Raji (cell line): ENCODE measurements around the gene MYL7.

Source experiments
- POLR2A ChIP-seq: IDR thresholded peaks from 2 replicates; pipeline ENCODE4 v1.6.1; 2011; ENCODE audit warnings: low read depth, low read length, control low read depth; ENCODE audit not compliant: insufficient read depth

The MYL7 gene

DNA sequence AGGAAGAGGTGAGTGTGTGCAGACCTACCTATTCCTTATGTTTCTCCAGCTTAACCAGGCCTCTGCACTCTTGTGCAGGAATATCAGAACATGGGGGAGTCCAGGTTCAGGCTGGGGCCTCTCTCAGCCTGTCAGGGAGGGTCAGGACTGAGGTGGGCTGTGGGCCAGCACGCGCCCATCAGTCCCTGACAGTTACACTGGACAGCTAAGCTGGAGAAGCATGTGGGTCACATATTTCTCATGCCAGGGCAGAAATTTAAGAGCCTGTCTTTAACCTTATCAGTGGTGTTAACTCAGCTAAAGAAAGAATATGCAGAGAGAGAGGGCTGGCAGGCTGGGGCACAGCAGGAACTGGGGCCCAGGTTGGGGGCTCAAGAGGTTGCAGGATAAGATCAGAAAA lies 9.1 kb downstream of the MYL7 start:
- no peak for TF ChIP-seq POLR2A

GRCh38 chr7:44131173-44132029 lies 9.7 kb downstream of the MYL7 start:
- no peak for TF ChIP-seq POLR2A

- TF ChIP-seq POLR2A, result no peak
These were observed 12.2 kb downstream of the MYL7 start for GRCh38 chr7:44128721-44129582.

DNA sequence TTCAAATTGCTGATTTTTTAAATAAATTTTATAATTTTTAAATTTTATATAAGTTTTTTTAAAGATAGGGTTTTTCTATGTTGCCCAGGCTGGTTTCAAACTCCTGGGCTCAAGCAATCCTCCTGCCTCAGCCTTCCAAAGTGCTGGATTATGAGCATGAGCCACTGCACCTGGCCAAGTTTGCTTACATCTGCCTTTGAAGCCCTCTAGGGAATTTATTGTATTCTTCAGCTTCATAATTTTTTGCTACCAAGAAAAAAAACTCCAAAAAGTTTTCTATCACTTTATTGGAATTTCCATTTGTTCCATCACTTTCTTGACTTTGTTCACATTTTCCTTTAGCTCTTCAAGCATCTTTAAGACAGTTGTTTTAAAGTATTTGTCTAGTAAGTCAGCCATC lies 14.0 kb downstream of the MYL7 start:
- no peak for TF ChIP-seq POLR2A

DNA sequence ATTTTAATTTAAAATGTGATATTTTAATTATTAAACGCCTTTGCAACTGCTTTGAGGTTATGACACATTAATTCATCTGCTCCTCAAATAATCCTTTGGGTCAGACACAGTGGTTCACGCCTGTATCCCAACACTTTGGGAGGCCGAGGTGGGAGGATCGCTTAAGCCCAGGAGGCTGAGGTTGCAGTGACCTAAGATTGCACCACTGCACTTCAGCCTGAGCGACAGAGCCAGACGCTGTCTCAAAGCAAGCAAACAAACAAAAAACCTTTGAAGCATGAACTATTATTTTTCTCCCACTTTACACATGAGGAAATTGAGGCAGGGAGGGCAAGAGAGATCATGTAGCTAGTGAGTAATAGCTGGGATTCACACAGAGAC lies 16.3 kb downstream of the MYL7 start:
- TF ChIP-seq POLR2A, result no peak

DNA sequence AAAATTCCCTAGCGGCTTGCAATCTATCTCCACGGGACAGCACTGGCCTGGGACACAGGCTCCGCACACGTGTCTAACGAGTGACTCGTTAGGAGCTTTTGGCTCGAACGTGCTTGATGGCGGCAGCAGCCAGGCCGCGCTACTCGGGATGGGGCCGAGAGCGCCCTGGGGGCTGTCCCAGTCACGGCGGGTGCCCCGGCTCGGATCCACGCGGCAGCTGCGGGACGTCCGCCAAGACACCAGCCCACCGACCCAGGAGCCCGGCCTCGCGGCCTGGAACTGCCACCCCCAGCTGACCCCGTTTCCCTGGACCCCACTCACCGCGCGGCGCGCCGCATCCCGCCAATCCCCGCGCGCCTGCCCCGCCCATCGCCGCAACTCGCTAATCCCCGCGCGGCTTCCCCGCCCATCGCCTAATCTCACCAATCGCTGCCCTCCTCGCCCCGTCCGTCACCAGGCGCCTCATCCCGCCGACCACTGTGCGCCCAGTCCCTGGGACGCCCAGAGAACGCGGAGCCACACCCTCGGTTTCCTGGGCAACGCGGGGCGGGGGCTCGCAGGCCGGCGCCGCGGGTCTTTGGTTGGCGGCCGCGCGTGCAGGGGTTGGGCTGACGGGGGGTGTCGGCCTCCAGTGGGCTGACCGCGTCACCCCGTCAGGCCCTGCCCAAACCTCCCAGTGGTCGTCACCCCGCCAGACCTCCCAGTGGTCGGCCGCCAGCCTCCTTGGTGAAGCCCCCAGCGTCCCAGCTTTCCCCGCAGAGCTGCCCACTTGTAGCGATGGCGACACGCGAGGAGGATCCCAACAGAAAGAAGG lies 17.7 kb downstream of the MYL7 start, which contains the start of gene POLD2:
Gene POLD2 (minus strand): TSS at position 359 of the 814 bp plus-strand sequence. CDS start 1,495 bp downstream, outside the sequence.
- peak; percentile 83 for TF ChIP-seq POLR2A

DNA sequence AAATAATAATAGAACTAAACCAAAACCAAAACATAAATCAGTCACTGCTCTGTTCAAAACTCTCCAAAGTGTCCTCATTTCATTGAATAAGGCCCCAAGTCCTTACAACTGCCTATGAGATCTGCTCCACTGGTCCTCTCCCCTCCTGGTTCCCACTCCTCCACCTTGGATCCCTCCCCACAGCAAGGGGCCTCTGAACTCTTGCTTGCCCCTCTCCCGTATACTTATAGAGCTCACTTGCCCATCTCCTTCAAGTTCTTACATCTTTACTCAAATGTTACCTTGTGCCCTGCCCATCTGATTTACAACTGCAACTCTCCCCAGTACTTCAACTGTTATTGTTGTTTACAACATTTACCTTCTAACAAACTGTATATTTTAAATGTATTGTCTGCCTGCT lies 18.6 kb downstream of the MYL7 start:
- TF ChIP-seq POLR2A, result no peak

- TF ChIP-seq POLR2A, result 0 out of 2 replicates have a peak, but pooled peaks have one; percentile 7
These were observed 19.2 kb downstream of the MYL7 start for GRCh38 chr7:44121761-44122420.

DNA sequence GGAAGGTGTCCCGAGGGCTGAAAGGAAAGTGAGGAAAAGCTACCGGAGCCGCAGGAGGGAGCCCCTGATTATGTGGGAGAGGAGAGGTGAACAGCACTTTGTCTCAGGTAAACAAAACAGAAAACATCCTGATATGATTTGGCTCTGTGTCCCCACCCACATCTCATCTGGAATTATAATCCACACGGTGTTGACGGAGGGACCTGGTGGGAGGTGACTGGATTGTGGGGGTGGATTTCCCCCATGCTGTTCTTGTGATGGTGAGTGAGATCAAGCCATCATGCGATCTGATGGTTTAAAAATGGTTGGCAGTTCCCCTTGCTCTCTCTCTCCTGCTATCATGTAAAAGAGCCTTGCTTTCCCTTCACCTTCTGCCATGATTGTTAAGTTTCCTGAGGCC lies 20.7 kb downstream of the MYL7 start:
- TF ChIP-seq POLR2A, result no peak

DNA sequence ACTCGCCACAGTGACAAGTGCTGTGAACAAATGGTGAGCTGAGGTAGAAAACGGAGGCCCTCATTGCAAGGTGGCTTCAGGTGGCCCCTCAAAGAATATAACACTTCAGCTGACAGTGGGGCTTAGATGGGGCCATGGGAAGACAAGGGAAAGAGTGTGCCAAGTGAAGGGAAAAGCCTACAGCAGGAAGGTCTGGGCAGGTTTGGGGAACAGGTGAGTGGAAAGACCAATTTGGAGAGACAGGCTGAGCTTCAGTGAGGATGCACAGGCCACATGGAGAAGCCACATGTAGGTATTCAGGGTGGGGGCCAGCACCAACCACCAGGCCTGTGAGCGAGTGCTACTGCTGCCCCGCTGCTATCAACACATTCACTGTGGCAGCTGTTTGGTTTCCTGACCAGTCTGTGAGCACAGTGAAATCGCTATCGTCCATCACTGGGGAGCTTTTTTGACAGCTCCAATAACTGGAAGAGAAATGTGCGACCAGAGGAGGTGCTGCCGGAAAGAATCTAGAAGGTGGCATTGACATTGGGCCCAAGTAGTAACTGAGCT lies 21.2 kb downstream of the MYL7 start:
- TF ChIP-seq POLR2A, result no peak

DNA sequence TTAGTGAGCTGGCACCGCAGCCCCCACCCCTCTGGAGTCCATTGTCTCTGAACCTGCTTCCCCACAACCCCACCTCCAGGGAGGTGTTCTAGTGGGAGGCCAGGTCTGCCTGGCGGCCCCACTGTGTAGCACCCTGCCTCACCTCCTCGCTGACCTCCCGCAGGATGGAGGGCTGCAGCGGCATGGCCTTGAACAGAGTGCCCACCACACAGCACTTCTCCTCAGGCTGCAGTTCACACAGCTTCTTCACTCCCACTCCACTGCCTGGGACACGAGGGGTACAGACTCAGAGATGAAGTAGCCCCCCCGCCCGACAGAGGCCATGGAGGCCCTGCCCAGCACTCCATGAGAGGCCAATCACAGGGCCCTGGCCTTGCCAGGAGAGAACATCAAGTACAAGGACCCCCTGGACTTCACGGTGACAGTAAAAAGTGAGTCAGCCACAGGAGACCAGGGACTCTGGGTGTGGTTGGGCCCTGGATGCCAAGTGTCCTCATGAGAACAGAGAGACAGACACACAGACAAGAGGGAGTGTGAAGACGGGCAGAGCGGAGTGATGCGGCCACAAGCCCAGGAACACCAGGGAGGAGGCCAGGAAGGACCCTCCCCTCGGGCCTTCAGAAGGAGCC lies 23.2 kb downstream of the MYL7 start:
- no peak for TF ChIP-seq POLR2A

DNA sequence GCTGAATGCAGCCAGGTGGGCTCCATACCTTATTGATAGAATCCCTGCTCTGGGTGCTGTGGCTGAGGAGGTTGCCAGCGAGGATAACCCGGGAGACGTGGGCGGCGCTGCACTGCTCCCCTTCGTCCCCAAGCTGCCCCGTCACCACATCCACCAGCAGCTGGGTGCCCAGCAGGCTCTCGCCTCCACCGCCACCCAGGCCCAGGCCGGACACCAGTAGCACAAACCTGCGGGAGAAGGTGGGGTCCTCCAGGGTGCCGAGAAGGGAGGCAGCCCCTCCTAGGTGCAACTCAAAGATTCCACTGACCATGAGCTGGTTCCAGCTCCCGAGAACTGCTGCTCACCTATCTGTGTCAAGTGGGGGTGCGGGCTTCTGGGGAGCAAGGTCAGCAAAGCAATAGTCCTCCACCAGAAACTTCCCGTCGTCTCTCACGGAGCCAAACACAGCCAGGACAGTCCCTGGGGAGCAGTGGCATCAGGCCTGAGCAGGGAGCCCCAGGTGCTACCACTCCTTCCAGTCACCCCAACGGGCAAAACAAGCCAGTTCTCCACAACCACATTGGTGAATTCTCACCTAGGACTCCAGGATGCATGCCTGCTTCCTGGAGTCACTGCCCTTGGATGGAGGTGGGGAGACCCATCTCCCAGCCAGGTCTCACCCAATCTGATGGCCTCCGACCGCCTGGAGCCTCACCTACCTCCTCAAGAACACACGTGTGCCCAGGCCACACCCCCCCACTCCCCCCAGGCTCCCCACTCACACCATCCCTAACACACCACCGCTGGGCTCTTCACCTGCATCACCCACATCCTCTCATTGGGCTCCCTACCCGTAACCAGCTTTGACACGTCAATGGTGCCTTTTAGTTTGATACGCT lies 24.1 kb downstream of the MYL7 start:
- TF ChIP-seq POLR2A, result no peak

- TF ChIP-seq POLR2A, result no peak
These were observed 24.9 kb downstream of the MYL7 start for GRCh38 chr7:44116087-44116788.
